Esophagus squamous epithelium (tissue), 4 donors: Measurements from ENCODE around the gene BFAR.

Source experiments
- POLR2A ChIP-seq, 4 donors: fragments of 450-650 bp; IDR thresholded peaks; one replicate each; pipeline ENCODE4 v1.6.1; 2017; ENCODE audit warnings: antibody characterized with exemption in 4 of 4, mild to moderate bottlenecking in 4 of 4, moderate library complexity in 3 of 4
- TF ChIP-seq, protein P1 (sequence below), 6 experiments: fragments of 450-650 bp in 4 of 6; fragments of 200-600 bp in 2 of 6; sonication (generic) in 2 of 6; IDR thresholded peaks; one replicate each; pipeline ENCODE4 v1.5.1; 2016 to 2019; ENCODE audit warnings: antibody characterized with exemption in 6 of 6, mild to moderate bottlenecking in 4 of 6, moderate library complexity in 4 of 6

DNA sequence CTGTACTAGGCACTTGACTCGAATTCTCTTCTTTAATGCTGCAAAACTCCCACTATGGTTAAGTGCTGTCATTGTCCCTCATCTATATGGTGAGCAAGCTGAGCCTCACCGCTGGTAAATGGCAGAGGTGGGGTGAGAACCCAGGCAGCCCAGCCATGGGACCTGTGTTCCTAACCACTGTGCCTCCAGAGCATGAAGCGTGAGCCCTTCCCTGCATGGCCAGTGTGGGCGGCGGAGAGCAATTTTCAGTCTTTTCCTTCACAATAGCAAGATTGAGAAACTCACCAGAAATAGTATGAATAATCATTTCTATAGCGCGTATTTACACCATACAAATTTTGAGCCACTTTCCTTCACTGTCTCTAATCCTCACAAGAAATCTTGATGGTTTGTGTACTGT lies 9.2 kb downstream of the BFAR start:
- TF ChIP-seq, protein P1, sequence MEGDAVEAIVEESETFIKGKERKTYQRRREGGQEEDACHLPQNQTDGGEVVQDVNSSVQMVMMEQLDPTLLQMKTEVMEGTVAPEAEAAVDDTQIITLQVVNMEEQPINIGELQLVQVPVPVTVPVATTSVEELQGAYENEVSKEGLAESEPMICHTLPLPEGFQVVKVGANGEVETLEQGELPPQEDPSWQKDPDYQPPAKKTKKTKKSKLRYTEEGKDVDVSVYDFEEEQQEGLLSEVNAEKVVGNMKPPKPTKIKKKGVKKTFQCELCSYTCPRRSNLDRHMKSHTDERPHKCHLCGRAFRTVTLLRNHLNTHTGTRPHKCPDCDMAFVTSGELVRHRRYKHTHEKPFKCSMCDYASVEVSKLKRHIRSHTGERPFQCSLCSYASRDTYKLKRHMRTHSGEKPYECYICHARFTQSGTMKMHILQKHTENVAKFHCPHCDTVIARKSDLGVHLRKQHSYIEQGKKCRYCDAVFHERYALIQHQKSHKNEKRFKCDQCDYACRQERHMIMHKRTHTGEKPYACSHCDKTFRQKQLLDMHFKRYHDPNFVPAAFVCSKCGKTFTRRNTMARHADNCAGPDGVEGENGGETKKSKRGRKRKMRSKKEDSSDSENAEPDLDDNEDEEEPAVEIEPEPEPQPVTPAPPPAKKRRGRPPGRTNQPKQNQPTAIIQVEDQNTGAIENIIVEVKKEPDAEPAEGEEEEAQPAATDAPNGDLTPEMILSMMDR (IDR thresholded peaks at IDR 0.05) = no peak
- TF ChIP-seq POLR2A (IDR thresholded peaks at IDR 0.05) = no peak
